Measurements from ENCODE around the gene STEAP2.
"Not testable (repeated sequence)": the region's sequence is repeated elsewhere in the genome, so short reads cannot be mapped to it uniquely, and the experiment has no call there.

Gene STEAP2

DNA sequence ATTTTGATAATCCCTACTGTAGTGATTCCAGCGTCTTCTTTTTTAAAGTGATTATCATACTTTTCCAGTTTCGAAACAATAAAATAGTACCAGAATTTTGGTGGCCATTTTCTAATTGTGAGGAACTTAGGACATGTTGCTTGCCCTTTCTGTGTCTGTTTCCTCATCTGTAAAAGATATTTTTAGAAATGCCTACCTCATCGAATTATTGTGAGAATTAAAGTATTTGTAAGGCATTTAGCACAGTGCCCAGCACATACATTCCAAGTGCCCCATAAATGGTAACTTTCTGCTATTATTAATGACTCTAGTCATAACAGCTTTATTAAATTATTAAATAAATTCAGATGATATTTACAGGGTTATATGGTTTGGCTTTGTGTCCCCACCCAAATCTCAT is 37.2 kb downstream of the STEAP2 start:
- H3K9ac ChIP-seq (ENCODE audit: low read length) = no peak overlapping the region
- H3K9me2 ChIP-seq (replicated peaks; ENCODE audit: insufficient read depth, low read length) = no peaks in the 10 kb centered on the region
- no peak for TF ChIP-seq EZH2phosphoT487 (conservative IDR thresholded peaks at IDR 0.05; ENCODE audit: low read length)
- TF ChIP-seq, protein P1, sequence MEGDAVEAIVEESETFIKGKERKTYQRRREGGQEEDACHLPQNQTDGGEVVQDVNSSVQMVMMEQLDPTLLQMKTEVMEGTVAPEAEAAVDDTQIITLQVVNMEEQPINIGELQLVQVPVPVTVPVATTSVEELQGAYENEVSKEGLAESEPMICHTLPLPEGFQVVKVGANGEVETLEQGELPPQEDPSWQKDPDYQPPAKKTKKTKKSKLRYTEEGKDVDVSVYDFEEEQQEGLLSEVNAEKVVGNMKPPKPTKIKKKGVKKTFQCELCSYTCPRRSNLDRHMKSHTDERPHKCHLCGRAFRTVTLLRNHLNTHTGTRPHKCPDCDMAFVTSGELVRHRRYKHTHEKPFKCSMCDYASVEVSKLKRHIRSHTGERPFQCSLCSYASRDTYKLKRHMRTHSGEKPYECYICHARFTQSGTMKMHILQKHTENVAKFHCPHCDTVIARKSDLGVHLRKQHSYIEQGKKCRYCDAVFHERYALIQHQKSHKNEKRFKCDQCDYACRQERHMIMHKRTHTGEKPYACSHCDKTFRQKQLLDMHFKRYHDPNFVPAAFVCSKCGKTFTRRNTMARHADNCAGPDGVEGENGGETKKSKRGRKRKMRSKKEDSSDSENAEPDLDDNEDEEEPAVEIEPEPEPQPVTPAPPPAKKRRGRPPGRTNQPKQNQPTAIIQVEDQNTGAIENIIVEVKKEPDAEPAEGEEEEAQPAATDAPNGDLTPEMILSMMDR (IDR thresholded peaks at IDR 0.05; ENCODE audit: insufficient read depth, low read length, poor library complexity, severe bottlenecking) = no peak
- no peak overlapping the region for H2AFZ ChIP-seq (ENCODE audit: low read depth, low read length, severe bottlenecking)
- no peak overlapping the region for H3K4me2 ChIP-seq (ENCODE audit: low read depth, low read length, poor library complexity, severe bottlenecking)
- no peaks in the 10 kb centered on the region for H3F3A ChIP-seq (ENCODE audit: insufficient read depth)
- H3K27ac ChIP-seq (ENCODE audit: low read depth, low read length) = no peak overlapping the region
- no peak overlapping the region for H3K4me3 ChIP-seq (ENCODE audit: insufficient read depth, low read length, poor library complexity, severe bottlenecking)
- H3K79me2 ChIP-seq (ENCODE audit: insufficient read depth, low read length) = no peaks in the 10 kb centered on the region
- no peaks in the 10 kb centered on the region for H4K20me1 ChIP-seq (ENCODE audit: low read depth, low read length)
- H3K36me3 ChIP-seq (ENCODE audit: low read length) = no peaks in the 10 kb centered on the region
- no peaks in the 10 kb centered on the region for H3K9me3 ChIP-seq (ENCODE audit: insufficient read depth, low read length)
- H3K27me3 ChIP-seq (ENCODE audit: low read length) = no peaks in the 10 kb centered on the region

DNA sequence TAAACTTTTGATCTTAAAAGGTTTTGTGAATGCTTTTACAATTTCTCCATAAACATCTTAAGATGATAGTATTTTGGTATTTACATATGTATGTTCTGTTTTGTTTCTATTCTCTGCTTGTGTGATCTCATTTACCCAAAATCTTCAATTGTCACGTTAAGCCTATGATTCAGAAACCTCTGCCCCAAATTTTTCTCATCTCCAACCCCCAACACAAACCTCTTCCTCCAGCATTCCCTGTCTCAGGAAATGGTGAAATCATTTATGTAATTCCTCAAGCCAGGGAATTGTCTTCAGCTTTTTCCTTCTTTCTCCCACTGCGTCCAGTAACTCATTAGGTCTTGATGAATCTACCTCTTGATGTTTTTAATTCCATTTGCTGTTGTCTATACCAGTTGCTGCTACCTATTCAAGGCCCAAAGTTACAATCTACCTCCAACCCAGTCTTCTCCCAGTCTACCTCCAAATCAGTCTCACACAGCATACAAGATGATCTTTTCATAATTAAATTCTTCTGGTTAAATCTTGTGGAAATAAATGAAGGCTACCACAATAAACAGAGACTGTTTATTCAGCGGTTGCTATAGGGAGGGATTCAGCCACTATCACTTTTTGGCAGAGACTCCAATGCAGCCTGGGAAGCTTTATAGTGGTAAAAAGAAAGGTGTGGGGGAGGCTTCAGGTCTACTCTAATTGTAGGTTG is 39.2 kb downstream of the STEAP2 start:
- Histone ChIP-seq H3K27ac (ENCODE audit: low read depth, low read length) (no peak overlapping the region), H2AFZ (ENCODE audit: low read depth, low read length, severe bottlenecking) (no peak overlapping the region), H3F3A (ENCODE audit: insufficient read depth) (no peaks in the 10 kb centered on the region), H3K4me2 (ENCODE audit: low read depth, low read length, poor library complexity, severe bottlenecking) (no peak overlapping the region), H3K9me2 (replicated peaks; ENCODE audit: insufficient read depth, low read length) (no peaks in the 10 kb centered on the region), H3K4me3 (ENCODE audit: insufficient read depth, low read length, poor library complexity, severe bottlenecking) (no peak overlapping the region), H3K9ac (ENCODE audit: low read length) (no peak overlapping the region), H3K27me3 (ENCODE audit: low read length) (no peaks in the 10 kb centered on the region), H3K36me3 (ENCODE audit: low read length) (no peaks in the 10 kb centered on the region), H3K79me2 (ENCODE audit: insufficient read depth, low read length) (no peaks in the 10 kb centered on the region), H3K9me3 (ENCODE audit: insufficient read depth, low read length) (no peaks in the 10 kb centered on the region), H4K20me1 (ENCODE audit: low read depth, low read length) (no peaks in the 10 kb centered on the region)
- TF ChIP-seq, protein P1 (IDR thresholded peaks at IDR 0.05; ENCODE audit: insufficient read depth, low read length, poor library complexity, severe bottlenecking) = no peak
- no peak for TF ChIP-seq EZH2phosphoT487 (conservative IDR thresholded peaks at IDR 0.05; ENCODE audit: low read length)

DNA sequence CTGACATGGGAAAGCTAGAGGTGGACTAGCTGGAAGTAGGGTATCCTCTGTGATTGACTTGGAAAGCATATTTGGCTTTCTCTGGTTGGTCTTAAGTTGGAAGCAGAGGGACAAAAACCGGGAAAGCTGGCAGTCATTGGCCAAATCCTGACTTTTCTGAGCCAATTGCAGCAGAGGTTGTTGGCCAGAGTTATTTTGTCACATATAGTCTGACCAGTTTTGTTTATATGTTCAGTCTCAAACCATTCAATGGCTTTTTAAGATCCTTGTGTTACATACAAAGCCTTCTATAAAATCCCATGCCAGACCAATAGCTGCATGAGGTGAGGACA is 39.7 kb downstream of the STEAP2 start:
- Histone ChIP-seq H3K9me2 (replicated peaks; ENCODE audit: insufficient read depth, low read length) (no peaks in the 10 kb centered on the region), H2AFZ (ENCODE audit: low read depth, low read length, severe bottlenecking) (no peak overlapping the region), H3K9ac (ENCODE audit: low read length) (no peak overlapping the region), H3K4me2 (ENCODE audit: low read depth, low read length, poor library complexity, severe bottlenecking) (no peak overlapping the region), H4K20me1 (ENCODE audit: low read depth, low read length) (no peaks in the 10 kb centered on the region), H3K9me3 (ENCODE audit: insufficient read depth, low read length) (no peaks in the 10 kb centered on the region), H3F3A (ENCODE audit: insufficient read depth) (no peaks in the 10 kb centered on the region), H3K4me3 (ENCODE audit: insufficient read depth, low read length, poor library complexity, severe bottlenecking) (no peak overlapping the region), H3K27ac (ENCODE audit: low read depth, low read length) (no peak overlapping the region), H3K36me3 (ENCODE audit: low read length) (no peaks in the 10 kb centered on the region), H3K27me3 (ENCODE audit: low read length) (no peaks in the 10 kb centered on the region), H3K79me2 (ENCODE audit: insufficient read depth, low read length) (no peaks in the 10 kb centered on the region)
- TF ChIP-seq EZH2phosphoT487 (conservative IDR thresholded peaks at IDR 0.05; ENCODE audit: low read length) = no peak
- TF ChIP-seq, protein P1 (IDR thresholded peaks at IDR 0.05; ENCODE audit: insufficient read depth, low read length, poor library complexity, severe bottlenecking) = no peak

DNA sequence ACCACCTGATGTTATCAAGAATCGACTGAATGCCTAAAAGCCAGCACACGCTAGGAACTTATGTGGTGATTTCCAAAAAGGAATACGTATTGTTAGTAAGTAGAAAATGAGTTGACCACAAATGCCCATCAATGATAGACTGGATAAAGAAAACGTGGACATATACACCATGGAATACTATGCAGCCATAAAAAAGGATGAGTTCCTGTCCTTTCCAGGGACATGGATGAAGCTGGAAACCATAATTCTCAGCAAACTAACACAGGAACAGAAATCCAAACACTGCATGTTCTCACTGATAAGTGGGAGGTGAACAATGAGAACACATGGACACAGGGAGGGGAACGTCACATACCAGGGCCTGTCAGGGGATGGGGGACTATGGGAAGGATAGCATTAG is 44.5 kb downstream of the STEAP2 start:
- not testable (repeated sequence) for H3K27me3 ChIP-seq (ENCODE audit: low read length); H3K27ac ChIP-seq (ENCODE audit: low read depth, low read length); H3F3A ChIP-seq (ENCODE audit: insufficient read depth); H3K9ac ChIP-seq (ENCODE audit: low read length); H3K9me2 ChIP-seq (replicated peaks; ENCODE audit: insufficient read depth, low read length); H3K79me2 ChIP-seq (ENCODE audit: insufficient read depth, low read length); H3K36me3 ChIP-seq (ENCODE audit: low read length); H3K4me3 ChIP-seq (ENCODE audit: insufficient read depth, low read length, poor library complexity, severe bottlenecking); H3K4me2 ChIP-seq (ENCODE audit: low read depth, low read length, poor library complexity, severe bottlenecking); H3K9me3 ChIP-seq (ENCODE audit: insufficient read depth, low read length); H2AFZ ChIP-seq (ENCODE audit: low read depth, low read length, severe bottlenecking); H4K20me1 ChIP-seq (ENCODE audit: low read depth, low read length)

All from SU-DHL-6 (cell line).